NCI-H2171 treated with DMSO at 0.1 percent for 48 hours (cell line): ENCODE data around the gene GLCCI1.

ENCODE experiments used
- DNase-seq: peaks from one replicate; lab custom pipeline; 2025; lab: John Stamatoyannopoulos, UW

Gene GLCCI1

DNA sequence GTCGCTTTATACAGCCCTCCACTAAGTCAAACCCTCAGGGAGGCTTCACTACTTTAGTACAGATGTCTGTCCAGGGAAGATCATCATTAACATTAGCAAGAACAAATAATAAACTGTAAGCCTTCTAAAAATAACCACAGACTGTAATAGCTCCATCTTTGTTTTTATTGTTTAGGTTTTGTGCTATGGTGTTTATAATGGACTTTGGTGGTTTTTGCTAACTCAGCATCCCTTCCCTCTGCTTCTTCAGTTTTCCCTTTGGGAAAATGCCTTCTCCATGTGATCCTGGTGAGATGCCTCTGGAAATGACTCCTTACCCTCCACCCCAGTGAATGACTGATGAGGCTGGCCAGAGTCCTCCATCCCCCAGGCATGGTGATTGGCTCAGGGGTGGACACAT lies 162.1 kb downstream of the GLCCI1 start:
- no peak for DNase-seq

DNA sequence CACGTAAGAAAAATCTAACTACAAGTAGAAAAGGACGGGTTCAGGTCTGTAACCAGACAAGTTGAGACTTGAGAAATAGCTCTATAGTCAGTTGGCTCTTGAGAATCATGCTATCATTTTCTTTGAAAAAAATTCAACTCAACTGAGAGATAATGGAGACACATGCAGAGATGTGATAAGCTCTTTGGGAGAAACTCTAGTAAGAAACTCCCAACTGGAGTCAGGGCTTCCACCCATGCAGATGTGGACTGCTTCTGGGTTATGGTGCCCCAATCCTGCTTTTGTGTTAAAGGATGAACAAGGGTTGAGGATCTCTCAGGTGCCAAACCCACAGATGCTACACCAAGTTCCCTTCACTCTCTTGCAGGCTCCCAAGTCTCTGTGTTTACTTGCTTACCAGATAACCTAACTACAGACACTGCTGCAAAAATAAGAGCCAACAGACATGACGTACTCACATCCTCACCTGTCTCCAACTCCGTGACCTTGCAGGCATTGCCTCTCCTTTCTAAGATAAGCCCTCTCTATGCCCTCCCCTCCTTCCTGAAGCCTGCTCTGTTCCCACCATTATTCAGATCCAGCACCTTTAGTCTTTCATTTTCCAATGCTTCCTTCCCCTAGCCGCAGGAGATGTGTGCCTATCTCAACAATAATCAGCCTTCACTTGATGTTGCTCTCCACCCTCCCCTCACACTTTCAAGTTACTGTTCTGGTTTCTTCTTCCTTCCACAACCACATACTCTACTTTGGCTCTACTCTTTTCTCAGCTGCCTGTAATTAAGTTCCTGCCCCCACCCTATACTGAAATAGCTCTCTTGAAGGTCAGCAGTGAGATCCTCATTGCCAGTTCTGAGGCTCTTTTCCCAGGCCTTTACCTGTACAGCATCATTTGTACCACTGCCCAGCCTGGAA lies 163.4 kb downstream of the GLCCI1 start:
- DNase-seq = no peak

DNA sequence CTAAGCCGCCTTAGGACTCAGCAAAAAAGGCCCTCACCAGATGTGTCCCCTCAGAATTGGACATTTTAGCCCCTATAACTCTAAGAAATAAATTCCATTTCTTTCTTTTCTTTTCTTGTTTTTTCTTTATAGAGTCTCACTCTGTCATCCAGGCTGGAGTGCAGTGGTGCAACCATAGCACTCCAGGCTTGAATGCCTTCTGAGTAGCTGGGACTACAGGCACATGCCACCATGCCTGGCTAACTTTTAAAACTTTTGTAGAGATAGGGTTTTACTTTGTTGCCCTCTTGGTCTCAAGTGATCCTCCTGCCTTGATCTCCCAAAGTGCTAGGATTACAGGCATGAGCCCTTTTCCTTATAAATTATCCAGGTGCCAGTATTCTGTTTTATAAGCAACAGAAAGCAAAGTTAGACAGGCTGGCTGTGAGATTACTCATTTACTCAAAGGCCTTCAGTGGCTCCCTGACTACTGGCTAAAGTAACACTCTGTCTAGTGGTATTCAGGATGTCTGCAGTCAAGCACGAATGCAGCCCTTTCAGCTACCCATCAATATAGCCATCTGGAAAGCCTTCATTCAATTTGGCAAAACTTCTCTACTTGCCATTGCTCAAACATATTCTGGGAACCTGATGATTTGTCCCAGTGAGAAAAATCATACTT lies 164.7 kb downstream of the GLCCI1 start:
- no peak for DNase-seq

DNA sequence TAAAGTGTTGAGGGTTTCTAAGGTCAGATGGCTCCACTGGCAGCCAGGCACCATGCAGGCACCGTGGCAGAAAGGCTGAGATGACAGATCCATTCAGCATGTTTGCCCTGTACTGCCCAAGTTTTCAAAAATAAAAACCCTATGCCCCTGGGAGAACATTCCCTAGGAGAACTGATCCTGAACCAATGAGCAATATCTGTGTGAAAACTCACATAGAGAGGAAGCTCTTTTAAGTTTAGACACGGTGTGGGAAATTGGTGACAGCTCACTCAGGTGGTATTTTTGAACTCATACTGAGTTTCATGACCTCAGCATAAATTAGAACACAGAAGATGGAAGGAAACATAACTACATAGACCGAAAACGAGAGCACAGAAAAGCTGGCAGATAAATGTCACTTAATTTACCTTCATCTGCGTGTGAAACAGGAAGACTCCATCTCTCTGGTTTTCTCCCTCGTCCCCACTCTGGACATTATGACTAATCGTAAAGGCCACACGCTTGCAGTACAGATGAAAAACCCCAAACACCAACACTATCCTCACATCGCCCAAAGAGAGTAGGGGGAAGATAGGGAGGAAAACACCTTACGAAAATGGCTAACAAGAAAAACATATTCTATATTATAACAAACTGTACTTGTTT lies 165.6 kb downstream of the GLCCI1 start:
- DNase-seq = no peak

DNA sequence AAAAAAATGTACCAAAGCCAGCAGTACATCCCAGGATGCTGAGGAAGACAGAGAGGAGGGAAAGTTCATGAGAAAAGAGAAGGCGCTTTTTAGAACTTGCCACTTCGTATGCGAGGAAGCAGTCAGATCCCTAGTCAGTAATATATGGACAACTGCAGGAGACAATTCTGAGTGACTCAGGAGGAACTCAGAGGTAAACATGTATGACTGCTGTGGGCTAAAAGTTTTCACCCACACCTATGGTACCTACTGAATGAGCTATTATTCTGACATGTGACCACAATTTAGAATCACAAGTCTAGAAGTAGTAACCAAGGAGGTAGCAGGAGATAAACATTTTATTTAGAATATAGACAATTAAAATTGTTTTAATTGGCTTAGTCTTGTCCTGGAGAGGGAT lies 166.8 kb downstream of the GLCCI1 start:
- no peak for DNase-seq

DNA sequence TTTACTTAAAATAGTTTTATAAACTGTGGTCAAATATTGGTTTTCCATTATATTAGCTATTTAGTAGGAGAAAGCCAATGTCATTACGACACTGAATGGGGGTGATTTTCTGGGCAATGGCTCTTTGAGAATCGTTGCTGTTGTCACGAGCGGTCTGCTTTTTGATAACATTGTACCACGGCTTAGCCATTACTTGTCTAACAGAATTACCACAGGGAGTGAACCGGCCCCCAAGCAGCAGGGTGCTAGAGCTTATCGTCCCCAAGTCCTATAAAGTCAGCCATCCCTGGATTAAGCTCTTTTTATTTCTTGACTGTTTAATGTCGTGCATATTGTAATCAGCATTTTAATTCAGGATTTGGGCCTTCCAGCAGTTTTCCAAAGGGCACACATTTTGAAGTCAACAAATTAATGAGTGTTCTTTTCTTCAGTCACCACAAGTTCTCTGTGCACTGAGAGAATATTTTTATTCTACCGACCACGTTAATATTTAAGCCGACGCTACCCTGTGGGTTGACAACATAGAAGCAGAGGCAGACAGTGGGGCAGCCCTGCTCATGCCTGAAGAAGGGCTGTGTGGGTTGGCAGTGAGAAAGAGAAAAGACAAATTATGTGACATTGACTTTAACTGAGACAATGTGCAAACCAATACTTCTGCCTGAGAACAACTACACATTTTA lies 167.6 kb downstream of the GLCCI1 start:
- DNase-seq = no peak
